Endothelial cell of umbilical vein (primary cell): ENCODE measurements around the gene TSN.

Source experiments
- CTCF ChIP-seq, 2 donors: IDR thresholded peaks; 1 replicate in 1 of 2; 2 replicates in 1 of 2; pipeline ENCODE4 v1.5.1; 2011; ENCODE audit warnings: low read length in 2 of 2, mild to moderate bottlenecking in 2 of 2, moderate library complexity in 2 of 2, control low read depth in 1 of 2, inconsistent platforms in 1 of 2, low read depth in 1 of 2; ENCODE audit not compliant: insufficient read depth in 1 of 2; ENCODE audit errors: extremely low read depth in 1 of 2
- EZH2 ChIP-seq: IDR thresholded peaks from 2 replicates; pipeline ENCODE4 v1.6.1; 2012; ENCODE audit warnings: borderline replicate concordance, low read depth, mild to moderate bottlenecking, moderate library complexity, low read length, inconsistent platforms; ENCODE audit not compliant: severe bottlenecking
- MYC ChIP-seq: IDR thresholded peaks from one replicate; pipeline ENCODE4 v1.6.1; 2011; ENCODE audit warnings: mild to moderate bottlenecking, low read depth, low read length
- POLR2A ChIP-seq: IDR thresholded peaks from 2 replicates; pipeline ENCODE4 v1.6.1; 2012; ENCODE audit warnings: low read depth, mild to moderate bottlenecking, control low read depth, low read length
- POLR2AphosphoS5 ChIP-seq: IDR thresholded peaks from 2 replicates; pipeline ENCODE4 v1.6.1; 2012; ENCODE audit warnings: low read depth, mild to moderate bottlenecking, control low read depth, low read length, moderate library complexity; ENCODE audit not compliant: insufficient read depth

GRCh38 chr2:121816797-121817196, 61.3 kb downstream of the TSN start:
- TF ChIP-seq CTCF (IDR thresholded peaks at IDR 0.05; ENCODE audit: extremely low read depth in 1 of 2, insufficient read depth in 1 of 2, low read depth in 1 of 2, low read length in 2 of 2) (no peak), POLR2A (no peak), EZH2 (no peak), MYC (no peak), POLR2AphosphoS5 (no peak)
